ENCODE data around the gene SGIP1. TPM values are rescaled to one million over a fixed set of nuclear protein-coding genes. Genes with fewer than 3 reads are reported as not detected.

SGIP1 gene
- polyA plus RNA-seq, 1 of the 3 experiments (the other 2 are of a cell fraction), result 15.5 TPM

DNA sequence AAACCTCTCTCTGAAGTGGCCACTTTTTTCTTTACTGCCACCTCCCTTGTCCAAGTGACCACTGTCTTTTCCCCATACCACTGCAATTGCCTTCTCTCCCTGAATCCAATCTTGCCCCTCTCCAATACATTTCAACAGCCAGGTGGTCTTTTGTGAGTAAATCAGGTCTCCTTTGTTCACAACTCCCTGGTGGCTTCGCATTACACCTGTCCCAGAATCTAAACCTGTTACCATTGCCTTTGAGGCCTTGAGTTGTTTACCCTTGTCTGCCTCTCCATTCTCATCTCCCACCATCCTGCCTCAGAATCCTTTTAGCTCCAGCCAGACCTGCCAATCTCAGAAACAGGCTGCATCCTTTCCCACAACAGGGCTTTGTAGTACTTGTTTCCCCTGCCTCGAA lies 196.5 kb downstream of the SGIP1 start:
- TF ChIP-seq NFIC (IDR thresholded peaks at IDR 0.05; ENCODE audit: borderline replicate concordance) (no peak), RCOR1 (IDR thresholded peaks at IDR 0.05; ENCODE audit: low read length) (no peak), GATA2 (CRISPR knock-in tag; IDR thresholded peaks at IDR 0.05) (no peak), FOXJ3 (CRISPR knock-in tag; IDR thresholded peaks at IDR 0.05) (no peak), CHD2 (IDR thresholded peaks at IDR 0.05; ENCODE audit: low read length, partially characterized antibody) (no peak), JUND (IDR thresholded peaks at IDR 0.05) (no peak), FOXM1 (IDR thresholded peaks at IDR 0.05; ENCODE audit: low read depth) (no peak), SMC3 (IDR thresholded peaks at IDR 0.05; ENCODE audit: low read depth, low read length) (no peak), TEAD4 (IDR thresholded peaks at IDR 0.05; ENCODE audit: borderline replicate concordance, insufficient read depth) (no peak), TCF12 (IDR thresholded peaks at IDR 0.05) (no peak), GABPA (IDR thresholded peaks at IDR 0.05; ENCODE audit: low read depth) (no peak)
- TF ChIP-seq, protein P1, sequence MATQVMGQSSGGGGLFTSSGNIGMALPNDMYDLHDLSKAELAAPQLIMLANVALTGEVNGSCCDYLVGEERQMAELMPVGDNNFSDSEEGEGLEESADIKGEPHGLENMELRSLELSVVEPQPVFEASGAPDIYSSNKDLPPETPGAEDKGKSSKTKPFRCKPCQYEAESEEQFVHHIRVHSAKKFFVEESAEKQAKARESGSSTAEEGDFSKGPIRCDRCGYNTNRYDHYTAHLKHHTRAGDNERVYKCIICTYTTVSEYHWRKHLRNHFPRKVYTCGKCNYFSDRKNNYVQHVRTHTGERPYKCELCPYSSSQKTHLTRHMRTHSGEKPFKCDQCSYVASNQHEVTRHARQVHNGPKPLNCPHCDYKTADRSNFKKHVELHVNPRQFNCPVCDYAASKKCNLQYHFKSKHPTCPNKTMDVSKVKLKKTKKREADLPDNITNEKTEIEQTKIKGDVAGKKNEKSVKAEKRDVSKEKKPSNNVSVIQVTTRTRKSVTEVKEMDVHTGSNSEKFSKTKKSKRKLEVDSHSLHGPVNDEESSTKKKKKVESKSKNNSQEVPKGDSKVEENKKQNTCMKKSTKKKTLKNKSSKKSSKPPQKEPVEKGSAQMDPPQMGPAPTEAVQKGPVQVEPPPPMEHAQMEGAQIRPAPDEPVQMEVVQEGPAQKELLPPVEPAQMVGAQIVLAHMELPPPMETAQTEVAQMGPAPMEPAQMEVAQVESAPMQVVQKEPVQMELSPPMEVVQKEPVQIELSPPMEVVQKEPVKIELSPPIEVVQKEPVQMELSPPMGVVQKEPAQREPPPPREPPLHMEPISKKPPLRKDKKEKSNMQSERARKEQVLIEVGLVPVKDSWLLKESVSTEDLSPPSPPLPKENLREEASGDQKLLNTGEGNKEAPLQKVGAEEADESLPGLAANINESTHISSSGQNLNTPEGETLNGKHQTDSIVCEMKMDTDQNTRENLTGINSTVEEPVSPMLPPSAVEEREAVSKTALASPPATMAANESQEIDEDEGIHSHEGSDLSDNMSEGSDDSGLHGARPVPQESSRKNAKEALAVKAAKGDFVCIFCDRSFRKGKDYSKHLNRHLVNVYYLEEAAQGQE (IDR thresholded peaks at IDR 0.05; ENCODE audit: low read depth, low read length), result no peak
- TF ChIP-seq, protein P2, sequence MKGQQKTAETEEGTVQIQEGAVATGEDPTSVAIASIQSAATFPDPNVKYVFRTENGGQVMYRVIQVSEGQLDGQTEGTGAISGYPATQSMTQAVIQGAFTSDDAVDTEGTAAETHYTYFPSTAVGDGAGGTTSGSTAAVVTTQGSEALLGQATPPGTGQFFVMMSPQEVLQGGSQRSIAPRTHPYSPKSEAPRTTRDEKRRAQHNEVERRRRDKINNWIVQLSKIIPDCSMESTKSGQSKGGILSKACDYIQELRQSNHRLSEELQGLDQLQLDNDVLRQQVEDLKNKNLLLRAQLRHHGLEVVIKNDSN (IDR thresholded peaks at IDR 0.05; ENCODE audit: borderline replicate concordance, low read depth), result no peak
- TF ChIP-seq, protein P3, sequence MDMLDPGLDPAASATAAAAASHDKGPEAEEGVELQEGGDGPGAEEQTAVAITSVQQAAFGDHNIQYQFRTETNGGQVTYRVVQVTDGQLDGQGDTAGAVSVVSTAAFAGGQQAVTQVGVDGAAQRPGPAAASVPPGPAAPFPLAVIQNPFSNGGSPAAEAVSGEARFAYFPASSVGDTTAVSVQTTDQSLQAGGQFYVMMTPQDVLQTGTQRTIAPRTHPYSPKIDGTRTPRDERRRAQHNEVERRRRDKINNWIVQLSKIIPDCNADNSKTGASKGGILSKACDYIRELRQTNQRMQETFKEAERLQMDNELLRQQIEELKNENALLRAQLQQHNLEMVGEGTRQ (IDR thresholded peaks at IDR 0.05; ENCODE audit: borderline replicate concordance, low read depth, low read length), result no peak
- Histone ChIP-seq H2AFZ (ENCODE audit: low read depth) (no peak overlapping the region), H3F3A (replicated peaks; ENCODE audit: insufficient read depth) (peaks cover 21% of the 10 kb centered on the region), H3K4me3 (ENCODE audit: low read depth in 2 of 2, low read length in 1 of 2) (no peak overlapping the region), H4K20me1 (ENCODE audit: insufficient read depth) (no peaks in the 10 kb centered on the region), H3K79me2 (ENCODE audit: insufficient read depth) (no peaks in the 10 kb centered on the region), H3K9ac (no peak overlapping the region), H3K9me3 (no peaks in the 10 kb centered on the region), H3K27ac (ENCODE audit: low read depth in 2 of 2, low read length in 1 of 2) (no peak overlapping the region), H3K4me1 (ENCODE audit: control insufficient read depth in 1 of 2, insufficient read depth in 2 of 2, low read depth in 1 of 2, low read length in 1 of 2) (peaks cover 5 to 22% of the 10 kb centered on the region in 2 experiments; a peak in 3 of 4 replicates), H3K36me3 (replicated peaks in 1 of 2; ENCODE audit: control insufficient read depth in 1 of 2, insufficient read depth in 2 of 2, low read length in 1 of 2) (peaks cover 0 to 14% of the 10 kb centered on the region in 2 experiments), H3K9me2 (no peaks in the 10 kb centered on the region), H3K27me3 (ENCODE audit: insufficient read depth) (no peaks in the 10 kb centered on the region), H3K4me2 (no peak overlapping the region)
- WGBS (ENCODE audit: low lambda C conversion rate), result 89% methylated on average over 2 of the region's 2 CpGs
- CTCF ChIA-PET, result no interaction called here
- no peak for DNase-seq
- POLR2A ChIA-PET, result no interaction called here

Measured in SK-N-SH (cell line).